ENCODE measurements around the gene NYAP1.

- no peak for TF ChIP-seq CTCF (conservative IDR thresholded peaks at IDR 0.05; ENCODE audit: low read depth, low read length)
- TF ChIP-seq EZH2 (IDR thresholded peaks at IDR 0.05; ENCODE audit: borderline replicate concordance, low read depth, low read length, poor library complexity, severe bottlenecking): no peak
Measured at GRCh38 chr7:100481466-100481865, 2.3 kb upstream of the NYAP1 start.

All from A673 (cell line).